ENCODE measurements around the gene FRMPD2.
"Not testable (repeated sequence)": the region's sequence is repeated elsewhere in the genome, so short reads cannot be mapped to it uniquely, and the experiment has no call there.

The FRMPD2 gene

GRCh38 chr10:48143721-48144642 lies 130.5 kb downstream of the FRMPD2 start:
- H3K36me3 ChIP-seq (ENCODE audit: control insufficient read depth in 5 of 5, insufficient read depth in 5 of 5, low read length in 5 of 5); H3K27me3 ChIP-seq (ENCODE audit: control insufficient read depth in 5 of 5, insufficient read depth in 4 of 5, low read length in 5 of 5); H3K27ac ChIP-seq (ENCODE audit: low read depth, low read length); H3K4me3 ChIP-seq (ENCODE audit: low read depth in 1 of 5, low read length in 5 of 5); H3K9ac ChIP-seq (ENCODE audit: low read length in 5 of 5); H3K9me3 ChIP-seq (ENCODE audit: control insufficient read depth in 5 of 5, low read length in 5 of 5); H3K4me1 ChIP-seq (ENCODE audit: control insufficient read depth in 5 of 5, insufficient read depth in 5 of 5, low read length in 5 of 5): not testable (repeated sequence)

- not testable (repeated sequence) for H3K27ac ChIP-seq (ENCODE audit: low read depth, low read length); H3K9me3 ChIP-seq (ENCODE audit: control insufficient read depth in 5 of 5, low read length in 5 of 5); H3K9ac ChIP-seq (ENCODE audit: low read length in 5 of 5); H3K36me3 ChIP-seq (ENCODE audit: control insufficient read depth in 5 of 5, insufficient read depth in 5 of 5, low read length in 5 of 5); H3K4me1 ChIP-seq (ENCODE audit: control insufficient read depth in 5 of 5, insufficient read depth in 5 of 5, low read length in 5 of 5); H3K4me3 ChIP-seq (ENCODE audit: low read depth in 1 of 5, low read length in 5 of 5); H3K27me3 ChIP-seq (ENCODE audit: control insufficient read depth in 5 of 5, insufficient read depth in 4 of 5, low read length in 5 of 5)
These were observed 133.5 kb downstream of the FRMPD2 start for GRCh38 chr10:48140949-48141348.

DNA sequence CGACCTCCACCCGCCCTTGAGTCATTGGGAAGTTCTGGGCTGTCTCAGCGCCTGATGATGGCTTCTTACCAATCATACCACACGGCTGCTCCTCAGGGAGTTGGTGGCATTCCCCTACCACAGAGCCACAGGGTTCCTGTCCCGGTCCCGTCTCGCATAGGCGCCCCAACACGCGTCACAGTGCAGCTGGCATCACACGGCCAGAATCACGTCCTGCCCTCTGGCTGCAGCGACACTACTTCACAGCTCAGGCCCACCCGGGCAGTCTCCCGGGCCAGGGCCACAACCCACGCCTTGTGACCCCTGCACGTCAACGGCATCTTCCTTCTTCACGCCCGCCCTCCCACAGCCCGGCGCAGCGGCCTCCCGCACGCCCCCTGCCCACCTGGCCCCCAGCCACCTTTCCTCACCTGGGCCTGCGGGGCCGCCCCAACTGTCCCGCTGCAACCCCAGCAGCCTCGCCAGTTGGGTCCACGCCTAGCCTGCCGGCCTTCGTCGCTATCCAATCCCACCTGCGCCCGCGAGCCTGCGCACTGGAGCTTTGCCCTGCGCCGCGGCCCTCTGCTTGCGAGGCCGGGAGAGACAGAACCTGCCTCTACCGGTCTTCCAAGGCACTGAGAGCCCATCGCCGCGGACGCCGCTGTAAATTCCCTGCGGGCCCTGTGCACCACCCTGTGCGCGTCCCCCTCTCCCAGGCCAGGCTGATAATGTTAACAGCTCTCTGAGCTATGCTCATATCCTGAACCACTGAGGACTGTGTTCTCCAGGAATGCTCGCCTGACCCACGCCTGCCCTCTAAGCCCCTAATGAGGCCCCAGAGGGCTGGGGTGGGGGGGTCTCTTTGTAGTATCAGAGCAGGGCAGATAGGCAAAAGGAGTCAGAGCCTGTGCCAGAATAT lies 134.3 kb downstream of the FRMPD2 start:
- not testable (repeated sequence) for H3K4me3 ChIP-seq (ENCODE audit: low read depth in 1 of 5, low read length in 5 of 5); H3K27me3 ChIP-seq (ENCODE audit: control insufficient read depth in 5 of 5, insufficient read depth in 4 of 5, low read length in 5 of 5); H3K36me3 ChIP-seq (ENCODE audit: control insufficient read depth in 5 of 5, insufficient read depth in 5 of 5, low read length in 5 of 5); H3K9ac ChIP-seq (ENCODE audit: low read length in 5 of 5); H3K27ac ChIP-seq (ENCODE audit: low read depth, low read length); H3K9me3 ChIP-seq (ENCODE audit: control insufficient read depth in 5 of 5, low read length in 5 of 5); H3K4me1 ChIP-seq (ENCODE audit: control insufficient read depth in 5 of 5, insufficient read depth in 5 of 5, low read length in 5 of 5)

DNA sequence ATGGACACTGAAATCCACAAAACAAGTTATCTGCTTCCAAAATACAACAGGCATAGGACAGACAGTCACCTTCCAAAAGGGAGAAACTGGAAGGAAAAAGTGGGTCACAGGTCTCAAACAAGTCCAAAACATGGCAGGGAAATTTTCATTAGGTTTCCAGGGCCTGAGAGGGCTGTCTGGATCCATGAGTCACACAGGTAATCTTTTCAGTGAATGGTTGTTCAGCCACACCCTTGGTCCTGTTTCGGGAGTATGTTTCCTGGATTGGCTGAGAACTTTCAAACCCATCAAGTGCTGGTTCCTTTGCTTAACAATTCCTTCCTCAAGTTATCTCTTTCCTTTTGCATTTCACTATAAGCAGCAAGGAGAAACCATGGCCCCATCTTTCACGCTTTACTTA lies 145.5 kb downstream of the FRMPD2 start:
- H3K4me3 ChIP-seq (ENCODE audit: low read depth in 1 of 5, low read length in 5 of 5); H3K27ac ChIP-seq (ENCODE audit: low read depth, low read length); H3K36me3 ChIP-seq (ENCODE audit: control insufficient read depth in 5 of 5, insufficient read depth in 5 of 5, low read length in 5 of 5); H3K9ac ChIP-seq (ENCODE audit: low read length in 5 of 5); H3K9me3 ChIP-seq (ENCODE audit: control insufficient read depth in 5 of 5, low read length in 5 of 5); H3K4me1 ChIP-seq (ENCODE audit: control insufficient read depth in 5 of 5, insufficient read depth in 5 of 5, low read length in 5 of 5); H3K27me3 ChIP-seq (ENCODE audit: control insufficient read depth in 5 of 5, insufficient read depth in 4 of 5, low read length in 5 of 5): not testable (repeated sequence)

GRCh38 chr10:48126251-48126650 lies 148.2 kb downstream of the FRMPD2 start:
- H3K9me3 ChIP-seq (ENCODE audit: control insufficient read depth in 5 of 5, low read length in 5 of 5), result not testable (repeated sequence)

DNA sequence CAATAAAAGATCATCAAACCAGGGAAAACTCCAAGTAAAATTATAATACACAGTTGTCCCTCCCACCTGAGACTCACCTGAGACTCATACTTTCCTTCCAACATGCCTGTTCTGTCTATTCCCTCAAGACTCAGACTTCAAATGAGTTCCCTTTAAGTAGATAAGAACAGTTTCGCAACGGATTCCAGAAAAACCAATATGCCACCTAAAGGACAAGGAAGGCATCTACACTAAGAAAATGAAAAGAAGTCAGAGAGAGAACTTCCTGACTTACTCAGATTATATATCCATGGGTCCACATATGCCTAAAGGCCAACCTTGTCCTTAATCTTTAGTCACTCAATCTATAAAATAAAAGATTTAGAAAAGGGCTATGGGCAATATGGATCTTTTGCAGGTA lies 148.9 kb downstream of the FRMPD2 start:
- H3K9me3 ChIP-seq (ENCODE audit: control insufficient read depth in 5 of 5, low read length in 5 of 5); H3K9ac ChIP-seq (ENCODE audit: low read length in 5 of 5); H3K27me3 ChIP-seq (ENCODE audit: control insufficient read depth in 5 of 5, insufficient read depth in 4 of 5, low read length in 5 of 5); H3K27ac ChIP-seq (ENCODE audit: low read depth, low read length); H3K36me3 ChIP-seq (ENCODE audit: control insufficient read depth in 5 of 5, insufficient read depth in 5 of 5, low read length in 5 of 5); H3K4me1 ChIP-seq (ENCODE audit: control insufficient read depth in 5 of 5, insufficient read depth in 5 of 5, low read length in 5 of 5); H3K4me3 ChIP-seq (ENCODE audit: low read depth in 1 of 5, low read length in 5 of 5): not testable (repeated sequence)

More at GRCh38 chr10:48126251-48126650, 148.2 kb downstream of the FRMPD2 start:
- H3K27me3 ChIP-seq (ENCODE audit: control insufficient read depth in 5 of 5, insufficient read depth in 4 of 5, low read length in 5 of 5); H3K27ac ChIP-seq (ENCODE audit: low read depth, low read length); H3K4me1 ChIP-seq (ENCODE audit: control insufficient read depth in 5 of 5, insufficient read depth in 5 of 5, low read length in 5 of 5); H3K9ac ChIP-seq (ENCODE audit: low read length in 5 of 5); H3K36me3 ChIP-seq (ENCODE audit: control insufficient read depth in 5 of 5, insufficient read depth in 5 of 5, low read length in 5 of 5); H3K4me3 ChIP-seq (ENCODE audit: low read depth in 1 of 5, low read length in 5 of 5): not testable (repeated sequence)

GRCh38 chr10:48122618-48123017 lies 151.9 kb downstream of the FRMPD2 start:
- H3K36me3 ChIP-seq (ENCODE audit: control insufficient read depth in 5 of 5, insufficient read depth in 5 of 5, low read length in 5 of 5); H3K4me1 ChIP-seq (ENCODE audit: control insufficient read depth in 5 of 5, insufficient read depth in 5 of 5, low read length in 5 of 5); H3K27me3 ChIP-seq (ENCODE audit: control insufficient read depth in 5 of 5, insufficient read depth in 4 of 5, low read length in 5 of 5); H3K4me3 ChIP-seq (ENCODE audit: low read depth in 1 of 5, low read length in 5 of 5); H3K27ac ChIP-seq (ENCODE audit: low read depth, low read length); H3K9ac ChIP-seq (ENCODE audit: low read length in 5 of 5); H3K9me3 ChIP-seq (ENCODE audit: control insufficient read depth in 5 of 5, low read length in 5 of 5): not testable (repeated sequence)

DNA sequence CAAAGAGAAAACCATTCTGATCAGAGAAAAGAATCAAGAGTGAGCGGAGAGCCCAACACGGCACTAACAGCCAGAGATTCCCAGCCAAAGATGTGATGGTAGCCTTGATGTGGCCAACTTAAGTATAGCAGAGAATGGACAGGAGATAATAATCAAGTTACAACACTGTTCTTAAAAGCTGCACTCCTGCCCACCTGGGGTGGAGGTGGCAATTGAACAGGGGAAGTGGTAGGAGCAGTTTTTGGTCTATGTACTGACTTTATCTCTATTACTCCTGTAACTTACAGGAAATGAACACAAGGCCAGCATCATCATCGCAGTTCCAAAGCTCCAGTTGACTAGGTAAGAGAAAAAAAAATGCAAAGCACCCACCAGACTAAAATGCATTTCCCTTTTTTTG lies 164.2 kb downstream of the FRMPD2 start:
- H3K36me3 ChIP-seq (ENCODE audit: control insufficient read depth in 5 of 5, insufficient read depth in 5 of 5, low read length in 5 of 5); H3K9me3 ChIP-seq (ENCODE audit: control insufficient read depth in 5 of 5, low read length in 5 of 5); H3K4me1 ChIP-seq (ENCODE audit: control insufficient read depth in 5 of 5, insufficient read depth in 5 of 5, low read length in 5 of 5); H3K27me3 ChIP-seq (ENCODE audit: control insufficient read depth in 5 of 5, insufficient read depth in 4 of 5, low read length in 5 of 5); H3K4me3 ChIP-seq (ENCODE audit: low read depth in 1 of 5, low read length in 5 of 5); H3K27ac ChIP-seq (ENCODE audit: low read depth, low read length); H3K9ac ChIP-seq (ENCODE audit: low read length in 5 of 5): not testable (repeated sequence)
